ENCODE results near the gene RGSL1.

The RGSL1 gene

GRCh38 chr1:182552527-182552926, 102.6 kb downstream of the RGSL1 start:
- DNase-seq: no peak

DNA sequence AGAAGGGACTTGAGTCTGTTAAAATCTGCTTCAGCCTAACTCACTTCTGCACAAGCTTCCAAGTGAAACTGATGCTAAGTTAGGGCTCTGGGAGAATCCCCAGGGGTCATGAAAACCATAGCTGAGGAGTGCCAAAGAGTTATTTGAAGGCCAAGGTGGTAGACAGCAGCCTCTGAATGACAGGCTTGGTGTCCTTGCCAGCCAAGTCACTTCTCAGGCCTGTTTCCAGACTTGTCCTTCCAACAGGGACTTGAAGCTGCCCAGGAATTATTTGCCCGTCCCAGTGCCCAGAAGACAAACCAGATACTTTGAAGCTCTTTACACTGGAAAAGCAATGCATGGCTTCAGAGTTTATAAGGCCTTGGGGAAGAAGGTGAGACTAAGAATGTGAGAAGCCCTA, 105.5 kb downstream of the RGSL1 start:
- DNase-seq: no peak

- DNase-seq: no peak
Observed at GRCh38 chr1:182556279-182556678, 106.3 kb downstream of the RGSL1 start.

DNA sequence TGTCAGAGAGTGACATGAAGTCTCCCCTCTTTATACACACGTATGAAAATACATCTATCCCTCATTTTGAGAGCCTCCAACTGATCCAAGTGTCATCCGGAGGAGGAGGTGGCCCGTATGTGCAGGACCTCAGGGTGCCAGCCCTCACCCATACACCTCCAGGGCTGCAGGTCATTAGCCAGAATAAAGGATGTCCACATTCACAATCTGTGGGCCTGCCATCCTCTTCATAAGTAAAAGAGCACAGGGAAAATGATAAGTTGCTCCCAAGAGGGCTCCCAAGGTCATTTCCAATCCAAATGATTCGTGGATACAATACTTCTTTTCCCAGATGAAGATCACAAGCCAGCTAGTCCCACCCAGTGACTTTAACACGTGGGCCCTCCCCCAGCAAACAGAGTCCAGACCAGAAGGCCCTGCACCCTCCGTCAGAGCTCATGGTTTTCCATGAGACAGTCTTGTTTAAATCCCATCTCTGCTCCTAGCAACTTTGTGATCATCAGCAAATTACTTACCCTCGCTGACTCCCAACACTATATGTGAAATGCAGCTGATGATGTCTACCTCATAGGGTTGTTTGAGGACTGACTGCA, 110.5 kb downstream of the RGSL1 start:
- no peak for DNase-seq

DNA sequence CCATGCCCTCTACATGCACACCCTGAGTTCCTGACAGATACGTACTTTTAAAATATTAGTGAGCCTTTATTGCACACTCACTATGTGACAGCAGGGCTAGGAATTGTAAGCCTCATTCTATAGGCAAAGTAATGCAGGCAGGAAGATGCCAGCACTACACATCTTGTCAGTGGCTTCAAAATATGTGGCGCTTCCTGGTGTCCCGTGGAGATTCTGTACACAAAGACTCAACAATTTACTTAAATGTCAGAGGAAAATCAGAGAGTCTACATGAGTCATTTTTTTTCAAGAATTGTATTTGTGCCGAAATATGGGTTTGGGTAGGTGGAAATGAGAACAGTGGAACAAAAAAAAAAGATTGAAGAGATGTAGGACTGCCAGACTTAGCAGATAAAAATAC, 111.5 kb downstream of the RGSL1 start:
- no peak for DNase-seq

DNA sequence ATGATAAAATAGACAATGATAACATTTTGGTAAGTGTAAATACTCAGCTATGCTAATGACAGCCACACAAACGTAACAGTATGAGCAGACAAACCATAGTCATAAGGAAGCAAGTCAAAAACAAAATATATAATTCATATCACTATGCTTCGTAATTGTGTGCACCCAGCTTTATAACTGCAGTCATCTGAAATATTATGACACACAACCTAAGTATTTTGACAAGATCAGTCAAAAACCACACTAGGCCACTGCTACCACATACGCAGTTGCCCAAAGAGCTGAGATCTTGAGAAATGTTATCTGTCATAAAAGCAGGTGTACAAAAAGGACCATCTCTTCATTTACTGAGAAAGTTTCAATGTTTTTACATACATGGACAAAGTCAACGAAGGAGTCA, 113.1 kb downstream of the RGSL1 start:
- no peak for DNase-seq

GRCh38 chr1:182564406-182565004, 114.6 kb downstream of the RGSL1 start:
- no peak for DNase-seq

- no peak for DNase-seq
Observed at GRCh38 chr1:182565537-182565936, 115.6 kb downstream of the RGSL1 start.

- DNase-seq: no peak
Observed at GRCh38 chr1:182567629-182568028, 117.7 kb downstream of the RGSL1 start.

GRCh38 chr1:182568647-182569284, 118.8 kb downstream of the RGSL1 start:
- DNase-seq: no peak

GRCh38 chr1:182569939-182570610, 120.1 kb downstream of the RGSL1 start:
- no peak for DNase-seq

GRCh38 chr1:182570611-182570970, 120.6 kb downstream of the RGSL1 start:
- DNase-seq: no peak

- DNase-seq: no peak
Observed at GRCh38 chr1:182574156-182574555, 124.2 kb downstream of the RGSL1 start.

- DNase-seq: no peak
Observed at GRCh38 chr1:182575540-182576149, 125.7 kb downstream of the RGSL1 start.

DNA sequence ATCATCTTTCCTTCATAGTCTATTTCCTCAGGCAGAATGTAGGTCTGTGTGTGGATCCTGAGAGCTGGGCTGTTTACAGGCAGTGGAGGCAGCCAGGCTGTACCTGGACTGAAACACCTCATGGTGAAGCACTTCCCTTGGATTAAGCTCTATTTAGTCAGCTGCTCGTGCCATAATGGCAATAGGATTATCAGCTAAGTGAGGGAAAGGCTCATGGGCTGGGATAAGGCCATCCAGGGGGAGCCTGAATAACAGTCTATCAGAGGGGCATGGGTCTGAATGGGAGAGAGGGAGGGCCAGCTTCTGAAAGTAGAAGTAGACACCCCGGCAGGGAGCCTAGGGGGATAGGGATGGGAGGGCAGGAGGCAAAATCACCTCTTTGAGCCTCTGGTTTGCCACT, 130.8 kb downstream of the RGSL1 start:
- no peak for DNase-seq

DNA sequence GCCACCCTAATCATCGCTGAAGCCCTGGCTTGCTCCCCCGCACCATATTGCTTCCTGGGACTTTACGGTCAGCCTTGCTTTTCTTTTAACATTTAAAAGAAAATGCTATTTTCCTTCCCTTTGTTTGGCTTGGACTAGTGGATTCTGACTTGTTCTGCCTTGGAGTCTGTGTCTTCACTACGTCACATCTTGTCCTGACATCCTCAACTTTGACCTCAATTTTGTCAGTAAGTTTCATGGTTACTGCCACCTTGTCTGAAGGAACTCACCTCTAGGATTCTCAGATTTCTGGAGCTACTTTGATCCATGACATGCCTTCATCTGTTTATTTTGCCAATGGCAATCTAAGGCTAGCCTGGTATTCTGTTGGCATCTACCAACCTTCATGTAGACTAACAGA, 134.8 kb downstream of the RGSL1 start:
- no peak for DNase-seq

DNA sequence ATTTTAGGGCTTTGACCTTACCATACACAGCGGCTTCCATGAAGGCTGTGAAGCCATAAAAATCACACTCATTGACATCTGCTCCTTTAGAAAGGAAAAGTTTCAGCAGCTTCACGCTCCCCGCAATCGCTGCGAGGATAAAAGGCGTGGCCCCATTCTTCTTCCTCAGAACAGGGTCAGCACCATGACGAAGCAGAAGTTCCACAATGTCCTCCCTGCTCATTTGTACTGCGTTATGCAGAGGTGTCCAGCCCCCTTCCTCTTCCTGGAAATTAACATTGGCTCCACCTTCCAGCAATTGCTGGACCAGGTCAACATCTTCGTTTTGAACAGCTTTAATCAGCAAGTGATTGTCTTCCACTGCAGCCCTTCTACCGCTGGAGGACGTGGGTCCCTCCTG, 136.4 kb downstream of the RGSL1 start:
- DNase-seq: no peak

DNA sequence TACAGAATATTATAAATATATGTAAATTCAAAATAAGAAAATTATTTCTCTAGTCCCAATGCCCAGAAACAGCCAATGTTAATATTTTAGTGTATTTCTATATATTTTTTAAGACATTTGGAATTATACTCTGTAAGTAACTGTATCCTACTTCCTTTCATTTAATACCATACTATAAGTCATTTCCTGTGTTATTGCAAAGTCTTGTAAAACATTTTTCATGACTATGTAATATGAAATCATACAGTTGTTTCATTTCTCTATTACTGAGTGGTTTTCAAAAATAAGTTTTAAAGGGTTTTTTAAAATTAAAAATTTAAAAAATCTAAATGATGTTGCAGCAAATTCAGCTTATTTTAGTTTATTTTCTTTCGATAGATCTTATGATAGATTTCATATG, 137.1 kb downstream of the RGSL1 start:
- DNase-seq: no peak

DNA sequence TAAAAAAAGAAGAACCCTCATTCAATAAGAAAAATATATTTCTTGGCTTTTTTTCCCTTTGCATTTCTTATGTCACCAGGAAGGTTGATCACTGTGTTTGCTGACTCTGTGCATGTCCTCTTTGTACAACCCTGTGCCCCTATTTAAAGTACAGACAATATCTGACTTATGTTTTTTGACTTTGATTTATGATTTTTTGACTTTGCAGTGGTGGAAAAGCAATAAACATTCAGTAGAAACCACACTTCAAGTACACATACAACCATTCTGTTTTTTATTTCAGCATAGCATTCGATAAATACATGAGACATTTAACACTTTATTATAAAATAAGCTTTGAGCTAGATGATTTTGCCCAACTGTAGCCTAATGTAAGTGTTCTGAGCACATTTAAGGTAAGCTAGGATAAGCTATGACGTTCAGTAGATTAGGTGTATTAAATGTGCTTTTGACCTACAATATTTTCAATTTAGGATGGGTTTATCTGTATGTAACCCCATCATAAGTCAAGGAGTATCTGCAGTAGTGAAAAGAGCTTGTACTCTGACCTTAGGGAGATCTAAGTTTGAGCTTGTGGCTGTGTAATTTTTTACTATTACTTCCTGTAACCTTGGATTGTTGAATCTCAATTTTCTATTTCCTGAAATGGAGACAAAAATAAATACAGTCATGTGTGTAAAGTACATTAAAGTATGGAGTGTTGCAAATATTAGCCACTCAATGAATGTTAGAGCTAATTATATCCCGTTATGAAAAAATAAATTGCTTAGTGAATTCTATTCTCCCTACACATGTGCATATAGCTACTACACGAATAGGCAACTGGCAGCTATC, 137.9 kb downstream of the RGSL1 start:
- no peak for DNase-seq

DNA sequence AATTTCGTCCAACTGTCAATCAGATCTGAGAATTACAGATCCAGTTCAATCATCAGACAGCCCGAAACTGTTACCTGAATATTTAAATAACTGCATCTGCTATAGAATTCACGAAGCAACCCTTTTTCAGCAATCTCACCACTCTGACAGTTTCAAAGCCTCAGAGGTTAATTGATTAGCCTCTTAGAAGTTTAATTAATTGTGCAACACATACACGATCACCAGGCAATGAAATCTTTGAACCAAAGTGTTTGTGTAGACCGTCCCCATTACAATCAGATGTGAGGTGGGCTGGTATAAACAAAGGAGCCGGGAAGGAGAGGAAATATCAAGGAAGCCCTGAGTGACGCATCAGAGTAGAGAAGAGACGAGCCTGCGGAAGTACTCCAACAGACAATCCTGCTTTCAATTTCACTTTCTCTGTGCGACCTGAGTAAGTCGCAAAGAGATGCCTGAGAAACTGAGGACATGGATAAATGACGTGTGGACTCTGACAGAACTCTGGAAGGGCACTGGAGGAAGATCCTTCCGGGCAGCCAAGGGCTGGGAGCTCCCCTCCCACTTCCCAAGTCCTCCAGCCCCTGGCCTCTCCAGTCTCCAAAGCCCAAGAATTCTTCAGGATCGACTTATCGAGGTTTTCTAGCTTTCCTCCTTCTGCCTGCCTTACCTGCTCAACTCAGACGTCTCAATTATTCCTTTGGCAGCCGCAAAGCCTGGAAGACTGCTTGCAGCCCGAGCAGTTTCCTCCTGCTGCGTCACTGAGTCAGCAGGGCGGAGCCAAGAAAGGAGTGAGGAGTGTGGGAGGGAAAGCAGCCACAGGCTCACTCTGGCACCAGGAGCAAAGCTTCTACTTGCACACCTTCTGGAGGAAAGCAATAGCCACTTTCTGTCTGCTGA, 138.8 kb downstream of the RGSL1 start, which contains the start of gene RNASEL:
Gene RNASEL (minus strand): TSS at position 757 of the 897 bp plus-strand sequence. CDS start 2,450 bp downstream, outside the sequence.
- DNase-seq: no peak

GRCh38 chr1:182589520-182589919, 139.6 kb downstream of the RGSL1 start:
- DNase-seq: no peak

DNA sequence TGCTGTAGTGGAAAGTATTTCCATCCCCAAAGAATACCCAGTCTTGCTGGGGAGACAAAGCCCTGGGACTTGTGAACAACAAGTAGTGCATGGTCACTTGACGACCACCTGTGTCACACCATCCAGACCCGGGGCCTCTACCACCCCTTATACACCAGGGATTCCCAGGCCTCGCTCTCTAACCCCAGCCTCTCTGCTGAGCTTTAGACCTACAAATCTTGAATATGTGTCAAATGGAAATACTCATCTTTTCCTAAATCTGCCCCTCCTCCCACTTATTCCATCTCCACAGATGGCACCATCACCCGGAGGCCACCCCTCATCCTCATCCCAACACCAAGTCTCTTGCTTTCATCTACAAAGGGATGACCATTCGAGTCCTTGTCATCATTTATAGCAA, 140.0 kb downstream of the RGSL1 start:
- no peak for DNase-seq

Measured in NCI-H1105 treated with DMSO at 0.1 percent for 48 hours (cell line).